ENCODE results near the gene SMYD3.

- TF ChIP-seq HCFC1 (IDR thresholded peaks at IDR 0.05; ENCODE audit: low read length) (no peak), POLR2AphosphoS5 (IDR thresholded peaks at IDR 0.05; ENCODE audit: low read length) (no peak), SIX5 (IDR thresholded peaks at IDR 0.05; ENCODE audit: low read depth, low read length, severe bottlenecking) (no peak), STAT1 (conservative IDR thresholded peaks at IDR 0.05) (no peak), POLR2A (IDR thresholded peaks at IDR 0.05; ENCODE audit: low read depth, low read length) (no peak), CREB1 (IDR thresholded peaks at IDR 0.05; ENCODE audit: low read depth) (no peak)
Observed at GRCh38 chr1:246445503-246445902, 61.6 kb downstream of the SMYD3 start.
